Mesenchymal stem cell (in vitro differentiated cells and primary cell): Measurements from ENCODE around the gene ORAI3.

Experiments used
- DNase-seq: peaks from one replicate; pipeline ENCODE4 v3.0.0-alpha.2; 2013
- H2AFZ ChIP-seq: one replicate; pipeline ENCODE4 v1.6.1; 2013; ENCODE audit warnings: low read depth, mild to moderate bottlenecking, control low read depth, inconsistent platforms, low read length, moderate library complexity
- H2AK5ac ChIP-seq: 2 replicates; pipeline ENCODE4 v1.6.1; 2013; ENCODE audit warnings: low read length, moderate library complexity, mild to moderate bottlenecking, inconsistent platforms; ENCODE audit not compliant: severe bottlenecking
- H2BK120ac ChIP-seq: one replicate; pipeline ENCODE4 v1.6.1; 2013; ENCODE audit warnings: low read depth, mild to moderate bottlenecking, inconsistent platforms, low read length, moderate library complexity
- H2BK12ac ChIP-seq, 2 experiments: one replicate each; pipeline ENCODE4 v1.6.1; 2013; ENCODE audit warnings: inconsistent platforms in 2 of 2, low read length in 2 of 2, mild to moderate bottlenecking in 2 of 2, moderate library complexity in 2 of 2, control low read depth in 1 of 2
- H2BK15ac ChIP-seq: one replicate; pipeline ENCODE4 v1.6.1; 2013; ENCODE audit warnings: mild to moderate bottlenecking, low read depth, inconsistent platforms; ENCODE audit not compliant: poor library complexity, severe bottlenecking
- H2BK5ac ChIP-seq: 2 replicates; pipeline ENCODE4 v1.6.1; 2013; ENCODE audit warnings: low read depth, mild to moderate bottlenecking, low read length, control low read depth, inconsistent platforms; ENCODE audit not compliant: poor library complexity, severe bottlenecking
- H3K14ac ChIP-seq, 2 experiments: one replicate each; pipeline ENCODE4 v1.6.1; 2013; ENCODE audit warnings: inconsistent platforms in 2 of 2, low read length in 2 of 2, control low read depth in 1 of 2, mild to moderate bottlenecking in 1 of 2, moderate library complexity in 1 of 2
- H3K18ac ChIP-seq, 2 experiments: one replicate each; pipeline ENCODE4 v1.6.1; 2013; ENCODE audit warnings: inconsistent platforms in 2 of 2, low read length in 2 of 2, control low read depth in 1 of 2, low read depth in 1 of 2, mild to moderate bottlenecking in 1 of 2
- H3K23ac ChIP-seq, 2 experiments: one replicate each; pipeline ENCODE4 v1.6.1; 2013; ENCODE audit warnings: inconsistent platforms in 2 of 2, low read length in 2 of 2, mild to moderate bottlenecking in 2 of 2, moderate library complexity in 2 of 2, control low read depth in 1 of 2
- H3K27ac ChIP-seq: 2 replicates; pipeline ENCODE4 v1.5.1; 2013; ENCODE audit warnings: mild to moderate bottlenecking, moderate library complexity, low read length, control low read depth, inconsistent platforms; ENCODE audit not compliant: poor library complexity, severe bottlenecking
- H3K27me3 ChIP-seq, 2 experiments: 2 replicates each; pipeline versions ENCODE4 v1.6.1 to v1.7.0; 2013; ENCODE audit warnings: low read length in 2 of 2, mild to moderate bottlenecking in 2 of 2, moderate library complexity in 2 of 2, control low read depth in 1 of 2, inconsistent platforms in 1 of 2; ENCODE audit not compliant: control insufficient read depth in 1 of 2, insufficient read depth in 1 of 2
- H3K36me3 ChIP-seq, 2 experiments: 2 replicates each; pipeline versions ENCODE4 v1.6.1 to v1.7.0; 2013; ENCODE audit warnings: low read length in 2 of 2, control low read depth in 1 of 2, inconsistent platforms in 1 of 2, low read depth in 1 of 2, mild to moderate bottlenecking in 1 of 2; ENCODE audit not compliant: insufficient read depth in 2 of 2, control insufficient read depth in 1 of 2
- H3K4ac ChIP-seq, 2 experiments: one replicate each; pipeline ENCODE4 v1.6.1; 2013; ENCODE audit warnings: inconsistent platforms in 2 of 2, low read length in 2 of 2, mild to moderate bottlenecking in 2 of 2, moderate library complexity in 2 of 2, control low read depth in 1 of 2, low read depth in 1 of 2
- H3K4me1 ChIP-seq: 2 replicates; pipeline ENCODE4 v1.6.1; 2013; ENCODE audit warnings: low read depth, low read length, control low read depth; ENCODE audit not compliant: control insufficient read depth, insufficient read depth
- H3K4me2 ChIP-seq: 2 replicates; pipeline ENCODE4 v1.6.1; 2013; ENCODE audit warnings: low read length, mild to moderate bottlenecking, inconsistent platforms; ENCODE audit not compliant: poor library complexity, severe bottlenecking
- H3K4me3 ChIP-seq, 2 experiments: 2 replicates each; pipeline versions ENCODE4 v1.5.1 to v1.7.0; 2013; ENCODE audit warnings: low read length in 2 of 2, mild to moderate bottlenecking in 2 of 2, control low read depth in 1 of 2, low read depth in 1 of 2; ENCODE audit not compliant: insufficient read depth in 1 of 2
- H3K79me1 ChIP-seq: replicated peaks from 2 replicates; pipeline ENCODE4 v1.6.1; 2013; ENCODE audit warnings: mild to moderate bottlenecking, control low read depth, low read length, inconsistent platforms; ENCODE audit not compliant: poor library complexity, severe bottlenecking
- H3K9ac ChIP-seq: 2 replicates; pipeline ENCODE4 v1.7.0; 2013; ENCODE audit warnings: mild to moderate bottlenecking, low read length, moderate library complexity
- H3K9me3 ChIP-seq: 2 replicates; pipeline ENCODE4 v1.7.0; 2013; ENCODE audit warnings: mild to moderate bottlenecking, low read length; ENCODE audit not compliant: control insufficient read depth
- H4K8ac ChIP-seq: one replicate; pipeline ENCODE4 v1.6.1; 2013; ENCODE audit warnings: inconsistent platforms, mild to moderate bottlenecking, low read length, moderate library complexity
- H4K91ac ChIP-seq: one replicate; pipeline ENCODE4 v1.6.1; 2013; ENCODE audit warnings: mild to moderate bottlenecking, low read length, inconsistent platforms
- WGBS: methylation state at CpG from one replicate; pipeline ENCODE4 v1.1.7; 2013; ENCODE audit warnings: mixed read lengths; 5-methylcytosine and 5-hydroxymethylcytosine counted together

The ORAI3 gene

DNA sequence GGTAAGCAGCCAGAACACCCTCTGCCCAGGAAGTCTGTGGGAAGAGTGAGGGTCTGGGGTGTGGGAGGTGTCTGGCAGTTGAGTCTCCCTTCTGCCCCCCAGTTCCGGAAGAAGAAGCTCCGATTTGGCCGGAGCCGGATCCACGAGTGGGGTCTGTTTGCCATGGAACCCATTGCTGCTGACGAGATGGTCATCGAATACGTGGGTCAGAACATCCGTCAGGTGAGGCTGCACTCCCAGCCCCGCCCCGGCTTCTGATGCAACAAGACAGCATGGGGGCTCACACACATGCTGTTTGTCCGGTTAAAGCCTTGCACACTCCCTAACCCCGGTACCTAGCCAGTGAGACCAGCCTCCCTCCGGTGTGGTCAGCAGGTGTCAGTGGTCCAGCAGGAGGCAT is 32.1 kb downstream of the ORAI3 start:
- no peak overlapping the region for H3K9ac ChIP-seq
- H3K79me1 ChIP-seq, result peaks cover 28% of the 10 kb centered on the region
- no peak overlapping the region for H3K23ac ChIP-seq
- no peak overlapping the region for H2BK5ac ChIP-seq
- no peak overlapping the region for H2AFZ ChIP-seq
- H3K4ac ChIP-seq, result no peak overlapping the region
- no peak overlapping the region for H3K4me3 ChIP-seq
- H4K91ac ChIP-seq, result no peak overlapping the region
- peaks cover 21% of the 10 kb centered on the region for H3K4me1 ChIP-seq
- no peaks in the 10 kb centered on the region for H3K9me3 ChIP-seq
- H2BK15ac ChIP-seq, result no peak overlapping the region
- H3K27ac ChIP-seq, result no peak overlapping the region
- WGBS, result 99% methylated on average over 14 of the region's 14 CpGs
- DNase-seq, result no peak
- no peak overlapping the region for H2AK5ac ChIP-seq
- no peak overlapping the region for H3K14ac ChIP-seq
- no peak overlapping the region for H4K8ac ChIP-seq
- H2BK12ac ChIP-seq, result no peak overlapping the region
- peaks cover 63 to 90% of the 10 kb centered on the region in 2 experiments for H3K36me3 ChIP-seq
- no peaks in the 10 kb centered on the region for H3K27me3 ChIP-seq
- H3K4me2 ChIP-seq, result no peak overlapping the region
- no peak overlapping the region for H2BK120ac ChIP-seq
- H3K18ac ChIP-seq, result no peak overlapping the region

DNA sequence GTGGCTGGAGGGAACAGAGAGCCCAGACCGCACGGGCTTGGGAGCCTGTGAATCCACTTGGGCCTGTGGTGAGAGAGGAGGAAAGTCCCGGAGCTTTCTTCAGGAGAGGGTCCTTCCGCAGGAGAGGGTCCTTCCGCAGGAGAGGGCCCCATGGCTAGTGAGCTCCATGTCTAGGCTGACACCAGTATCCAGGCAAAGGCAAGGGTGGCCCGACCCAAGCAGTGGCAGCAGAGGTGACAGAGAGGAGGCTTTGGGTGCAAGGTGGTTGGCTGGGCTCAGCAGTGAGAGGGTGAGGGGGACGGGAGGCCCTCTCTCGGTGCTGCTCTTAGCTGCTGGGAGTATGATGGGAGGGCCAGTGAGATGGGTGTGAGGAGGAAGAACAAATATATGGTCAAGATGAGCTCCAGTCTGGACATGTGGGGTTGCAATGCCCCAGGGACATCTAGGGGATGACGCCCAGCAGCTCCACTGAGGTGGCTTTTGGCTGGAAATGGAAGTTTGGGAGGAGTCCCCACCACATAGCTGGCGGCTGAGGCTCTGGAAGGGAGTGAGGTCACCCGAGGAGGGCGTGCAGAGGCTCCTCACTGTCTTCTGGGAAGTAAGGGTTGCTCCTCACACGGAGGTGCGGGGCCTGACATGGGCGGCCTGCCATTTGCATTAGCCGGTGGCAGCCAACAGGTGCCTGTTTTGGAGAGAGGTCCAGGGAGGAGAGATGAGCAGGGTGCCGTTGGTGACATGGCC is 33.9 kb downstream of the ORAI3 start:
- Histone ChIP-seq H4K8ac (no peak overlapping the region), H3K18ac (no peak overlapping the region), H3K27ac (no peak overlapping the region), H3K14ac (no peak overlapping the region), H2BK120ac (no peak overlapping the region), H3K4me3 (peak overlapping the region in 1 of 2 experiments; percentile 53), H3K4ac (peak overlapping the region in 1 of 2 experiments; percentile 25), H2BK15ac (no peak overlapping the region), H3K36me3 (peaks cover 61 to 85% of the 10 kb centered on the region in 2 experiments), H3K9me3 (no peaks in the 10 kb centered on the region), H3K4me1 (peaks cover 22% of the 10 kb centered on the region), H2AK5ac (no peak overlapping the region), H3K27me3 (no peaks in the 10 kb centered on the region), H3K9ac (peak overlapping the region; percentile 62), H3K4me2 (no peak overlapping the region), H4K91ac (no peak overlapping the region), H2BK12ac (no peak overlapping the region), H3K79me1 (peaks cover 18% of the 10 kb centered on the region), H2AFZ (no peak overlapping the region), H2BK5ac (no peak overlapping the region), H3K23ac (no peak overlapping the region)
- DNase-seq, result no peak
- 95% methylated on average over 17 of the region's 17 CpGs for WGBS

DNA sequence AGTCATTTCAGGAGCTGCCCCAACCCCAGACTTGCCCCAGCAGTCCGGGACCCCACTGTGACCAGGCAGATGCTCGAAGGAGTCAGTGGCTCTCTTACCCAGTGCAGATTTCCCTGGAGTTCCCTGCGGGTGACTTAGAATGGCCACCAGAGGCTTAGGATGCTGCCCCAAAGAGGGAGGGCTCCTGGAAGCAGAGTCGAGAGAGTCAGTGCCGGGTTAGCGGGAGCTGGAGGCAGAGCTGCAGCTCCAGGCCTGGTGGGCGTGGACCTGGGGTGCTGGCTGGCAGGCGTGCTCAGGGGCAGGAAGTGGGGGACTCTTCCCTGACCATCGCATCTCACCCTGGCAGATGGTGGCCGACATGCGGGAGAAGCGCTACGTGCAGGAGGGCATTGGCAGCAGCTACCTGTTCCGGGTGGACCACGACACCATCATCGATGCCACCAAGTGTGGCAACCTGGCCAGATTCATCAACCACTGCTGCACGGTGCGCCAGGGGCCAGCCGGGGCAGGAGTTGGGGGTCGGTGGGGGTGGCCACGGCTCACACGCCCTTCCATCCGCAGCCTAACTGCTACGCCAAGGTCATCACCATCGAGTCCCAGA is 34.5 kb downstream of the ORAI3 start:
- no peak overlapping the region for H3K27ac ChIP-seq
- 94% methylated on average over 25 of the region's 25 CpGs for WGBS
- H2AFZ ChIP-seq, result no peak overlapping the region
- H3K9me3 ChIP-seq, result no peaks in the 10 kb centered on the region
- DNase-seq, result no peak
- no peak overlapping the region for H2AK5ac ChIP-seq
- H3K4me1 ChIP-seq, result peaks cover 22% of the 10 kb centered on the region
- peak overlapping the region in 1 of 2 experiments; percentile 26 for H2BK12ac ChIP-seq
- H3K18ac ChIP-seq, result no peak overlapping the region
- H3K9ac ChIP-seq, result peak overlapping the region; percentile 62
- H3K4me2 ChIP-seq, result no peak overlapping the region
- no peak overlapping the region for H2BK15ac ChIP-seq
- H2BK120ac ChIP-seq, result no peak overlapping the region
- H4K8ac ChIP-seq, result no peak overlapping the region
- H3K4ac ChIP-seq, result no peak overlapping the region
- H4K91ac ChIP-seq, result no peak overlapping the region
- H2BK5ac ChIP-seq, result no peak overlapping the region
- H3K27me3 ChIP-seq, result no peaks in the 10 kb centered on the region
- peaks cover 66 to 85% of the 10 kb centered on the region in 2 experiments for H3K36me3 ChIP-seq
- H3K14ac ChIP-seq, result no peak overlapping the region
- H3K4me3 ChIP-seq, result peak overlapping the region in 1 of 2 experiments; percentile 53
- peaks cover 15% of the 10 kb centered on the region for H3K79me1 ChIP-seq
- H3K23ac ChIP-seq, result no peak overlapping the region

DNA sequence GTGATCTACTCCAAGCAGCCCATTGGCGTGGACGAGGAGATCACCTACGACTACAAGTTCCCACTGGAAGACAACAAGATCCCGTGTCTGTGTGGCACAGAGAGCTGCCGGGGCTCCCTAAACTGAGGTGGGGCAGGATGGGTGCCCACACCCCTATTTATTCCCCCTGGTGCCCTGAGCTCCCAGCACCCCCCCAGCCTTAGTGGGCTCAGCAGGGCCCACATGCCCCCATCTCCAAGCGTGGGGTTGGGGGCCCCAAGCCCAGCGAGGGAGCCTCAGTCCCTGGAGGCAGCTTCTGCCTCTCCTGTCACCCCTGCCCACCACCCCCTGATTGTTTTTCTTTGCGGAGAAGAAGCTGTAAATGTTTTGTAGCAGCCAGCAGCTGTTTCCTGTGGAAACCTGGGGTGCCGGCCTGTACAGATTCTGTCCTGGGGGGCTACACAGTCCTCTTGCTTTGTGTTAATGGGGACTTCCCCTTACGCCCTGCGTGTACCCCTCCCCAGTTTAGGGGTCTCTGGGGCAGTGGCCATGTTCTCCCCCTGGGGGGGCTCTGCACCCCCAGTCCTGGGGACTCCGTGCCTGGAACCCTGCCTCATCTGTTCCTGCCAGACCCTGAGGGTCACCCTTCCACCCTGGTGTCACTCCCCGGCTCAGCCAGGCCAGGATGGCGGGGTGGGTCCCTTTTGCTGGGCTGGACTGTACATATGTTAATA is 35.2 kb downstream of the ORAI3 start:
- no peaks in the 10 kb centered on the region for H3K9me3 ChIP-seq
- no peak overlapping the region for H2BK15ac ChIP-seq
- no peak overlapping the region for H3K18ac ChIP-seq
- no peak overlapping the region for H2AK5ac ChIP-seq
- H3K4ac ChIP-seq, result no peak overlapping the region
- H3K4me2 ChIP-seq, result no peak overlapping the region
- H3K9ac ChIP-seq, result peak overlapping the region; percentile 93
- no peak for DNase-seq
- H4K8ac ChIP-seq, result no peak overlapping the region
- no peak overlapping the region for H3K23ac ChIP-seq
- peaks cover 22% of the 10 kb centered on the region for H3K4me1 ChIP-seq
- no peak overlapping the region for H4K91ac ChIP-seq
- no peak overlapping the region for H2BK12ac ChIP-seq
- no peak overlapping the region for H3K27ac ChIP-seq
- H3K36me3 ChIP-seq, result peaks cover 67 to 82% of the 10 kb centered on the region in 2 experiments
- H3K14ac ChIP-seq, result no peak overlapping the region
- no peak overlapping the region for H2BK5ac ChIP-seq
- no peak overlapping the region for H3K4me3 ChIP-seq
- WGBS, result 89% methylated on average over 14 of the region's 14 CpGs
- H2AFZ ChIP-seq, result no peak overlapping the region
- H3K79me1 ChIP-seq, result peaks cover 9% of the 10 kb centered on the region
- H2BK120ac ChIP-seq, result no peak overlapping the region
- no peaks in the 10 kb centered on the region for H3K27me3 ChIP-seq
